Activated CD8-positive, alpha-beta memory T cell treated with anti-CD3 and anti-CD28 coated beads, Interleukin-2, amount 50 U/mL, for 48 hours (primary cell): ENCODE results near the gene TGM2.

Experiments
- DNase-seq: peaks from one replicate; pipeline ENCODE4 v3.0.0-alpha.2; 2020

Gene TGM2

DNA sequence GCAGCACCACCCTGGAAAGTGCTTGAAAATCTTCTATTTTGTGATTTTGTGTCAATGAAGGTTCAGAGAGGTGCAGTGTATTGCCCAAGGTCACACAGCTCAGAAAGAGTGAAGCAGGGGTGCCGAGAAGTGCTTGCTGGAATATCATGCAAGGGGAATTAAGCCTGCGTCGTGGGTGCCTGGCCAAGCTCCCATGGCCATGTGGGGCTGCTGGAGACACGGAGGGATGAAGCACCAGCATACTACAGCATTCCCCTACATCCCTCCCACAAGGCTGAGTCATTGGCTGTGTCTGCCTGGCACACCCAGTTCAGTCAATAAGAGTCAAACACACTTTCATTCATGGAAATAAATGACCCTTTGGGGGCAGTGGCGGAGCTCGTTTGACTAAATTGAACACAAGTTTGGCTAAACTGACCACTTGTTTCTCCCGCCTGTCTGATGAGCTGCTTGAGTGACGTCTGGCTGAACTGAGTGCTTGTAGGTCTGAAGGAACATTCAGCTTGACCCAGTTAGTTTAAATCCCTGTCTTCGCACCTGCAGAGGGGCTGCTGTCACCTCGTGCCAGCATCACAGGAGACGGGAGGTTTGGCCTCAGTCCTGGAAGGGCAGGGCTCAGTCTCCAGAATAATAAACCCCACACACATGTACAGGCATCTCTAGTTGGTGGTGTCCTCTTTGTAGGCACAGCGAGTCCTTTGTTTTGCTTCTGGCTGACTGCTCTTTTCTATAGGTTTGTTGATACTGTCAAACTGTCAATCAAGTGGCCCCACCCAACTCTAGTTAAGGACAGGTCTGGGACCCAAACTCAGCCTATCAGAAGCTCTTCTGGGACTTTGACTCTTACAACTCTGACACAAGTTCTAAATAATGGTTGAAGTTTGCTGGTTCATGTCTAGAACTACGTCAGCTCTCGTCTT lies 8.4 kb upstream of the TGM2 start:
- DNase-seq, result no peak

DNA sequence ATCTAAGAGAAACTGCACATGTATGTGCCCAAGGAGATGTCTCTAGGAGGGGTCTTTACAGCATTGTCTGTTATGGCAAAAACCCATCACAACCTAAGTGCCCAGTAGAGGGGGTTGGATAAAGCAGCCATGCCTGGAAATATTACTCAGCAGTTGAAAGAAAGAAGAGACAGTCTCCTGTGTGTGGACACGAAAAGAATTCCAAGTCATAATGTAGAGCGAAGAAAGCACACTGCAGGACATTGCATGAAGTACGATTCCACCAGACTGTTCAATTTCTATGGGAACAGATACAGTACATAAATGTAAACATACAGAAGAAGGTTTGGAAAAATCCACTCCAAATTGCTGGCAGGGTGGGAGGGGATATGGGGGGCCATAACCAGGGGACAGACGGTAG lies 7.3 kb upstream of the TGM2 start:
- DNase-seq, result no peak

GRCh38 chr20:38171675-38172043 lies 6.6 kb upstream of the TGM2 start:
- DNase-seq, result no peak

DNA sequence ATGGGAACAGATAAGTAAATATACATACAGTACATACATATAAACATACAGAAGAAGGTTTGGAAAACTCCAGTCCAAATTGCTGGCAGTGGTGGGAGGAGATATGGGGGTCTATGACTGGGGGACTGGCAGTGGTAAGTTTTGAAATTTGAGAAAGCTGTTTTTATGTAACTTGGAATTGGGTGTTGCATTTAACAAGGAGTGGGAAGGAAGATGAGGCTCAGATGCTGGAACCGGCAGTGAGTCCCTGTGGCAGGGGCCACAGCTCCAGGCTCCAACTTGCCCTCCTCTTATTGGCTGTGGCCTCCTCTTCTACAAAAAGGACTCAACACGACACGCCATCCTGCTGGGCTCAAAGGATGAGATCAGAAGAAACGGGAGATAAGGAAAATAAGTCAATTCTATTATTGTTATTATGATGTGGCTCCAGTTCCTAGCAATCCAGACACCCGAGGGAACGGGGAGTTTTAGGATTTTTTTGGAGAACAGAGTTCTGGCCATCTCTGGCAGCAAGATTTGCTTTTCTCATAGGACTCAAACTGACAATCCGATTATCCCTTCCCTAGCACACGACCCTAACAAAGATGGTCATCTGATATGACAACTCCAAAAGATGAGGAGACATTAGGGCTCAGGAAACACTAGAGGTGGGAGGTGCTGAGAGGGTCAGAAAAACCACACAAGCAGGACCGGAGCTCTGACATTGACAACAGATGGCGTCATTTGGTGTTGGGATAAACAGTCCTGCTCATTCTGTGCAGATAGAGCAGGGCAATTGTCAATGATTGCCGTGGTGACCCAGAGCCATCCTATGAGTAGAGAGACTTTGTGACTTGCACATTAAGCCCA lies 6.0 kb upstream of the TGM2 start:
- no peak for DNase-seq

- no peak for DNase-seq
These were observed 5.3 kb upstream of the TGM2 start for GRCh38 chr20:38170219-38170825.

DNA sequence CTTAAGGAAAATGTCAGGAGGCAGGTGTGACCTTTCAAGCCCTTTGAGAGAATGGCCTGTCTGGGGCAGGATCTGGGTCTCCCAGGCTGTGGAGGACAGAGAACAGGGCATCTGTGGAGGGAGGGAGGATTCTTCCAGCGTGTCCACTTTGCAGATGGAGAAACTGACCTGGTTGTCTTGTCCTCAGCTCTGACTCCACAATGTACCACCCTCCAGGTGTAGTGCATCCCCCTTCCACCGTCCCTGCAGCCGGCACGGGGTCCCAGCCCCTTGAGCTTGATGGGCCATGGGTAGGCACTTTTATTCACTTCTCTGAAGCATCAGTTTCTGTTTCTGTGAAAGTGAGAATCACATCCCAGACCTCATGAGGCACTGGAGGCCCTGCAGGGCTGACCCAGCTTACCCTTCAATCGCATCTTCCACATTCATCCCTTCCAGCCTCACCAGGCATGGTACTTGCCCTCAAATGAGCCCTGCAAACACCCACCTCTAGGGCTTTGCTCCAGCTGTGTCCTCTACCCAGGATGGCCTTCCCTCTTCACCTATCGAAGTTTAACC lies 4.6 kb upstream of the TGM2 start:
- DNase-seq, result no peak

DNA sequence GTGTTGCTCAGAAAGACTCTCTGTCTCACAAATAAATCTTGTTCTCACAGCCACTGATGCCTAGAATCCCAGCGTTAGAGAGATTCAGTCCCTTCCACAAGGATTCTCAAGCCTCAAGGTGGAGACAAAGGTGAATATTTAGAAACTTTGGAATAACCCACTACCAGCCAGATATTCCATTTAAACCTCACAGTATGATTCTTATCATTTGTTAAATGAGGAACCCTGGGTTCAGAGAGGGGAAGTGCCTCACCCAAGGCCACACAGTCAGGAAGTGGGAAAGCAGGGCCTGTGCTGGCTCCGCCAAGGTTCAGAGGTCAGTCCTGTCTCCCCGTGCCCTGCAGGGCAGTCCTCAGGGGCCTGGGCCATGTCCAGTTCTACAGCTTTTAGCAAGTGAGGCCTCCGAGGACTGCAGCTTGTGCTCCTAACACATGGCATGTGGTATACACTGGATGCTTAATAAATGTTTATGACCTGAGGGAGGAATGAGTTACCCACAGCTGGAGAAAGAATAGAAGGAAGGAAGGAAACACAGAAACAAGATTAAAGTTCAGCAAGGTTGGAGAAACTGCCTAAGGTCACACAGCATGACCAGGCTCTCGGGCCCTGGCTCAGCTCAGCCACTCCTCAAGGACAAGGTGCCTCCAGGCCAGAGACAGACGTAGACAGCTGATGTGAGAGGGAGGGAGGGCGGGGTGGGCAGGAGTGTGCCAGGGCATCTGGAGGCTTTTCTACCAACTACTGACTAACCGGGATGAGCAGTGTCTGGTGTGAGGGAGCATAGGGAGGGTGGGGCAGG lies 3.9 kb upstream of the TGM2 start:
- DNase-seq, result no peak

- DNase-seq, result no peak
These were observed 3.0 kb upstream of the TGM2 start for GRCh38 chr20:38167851-38168760.

DNA sequence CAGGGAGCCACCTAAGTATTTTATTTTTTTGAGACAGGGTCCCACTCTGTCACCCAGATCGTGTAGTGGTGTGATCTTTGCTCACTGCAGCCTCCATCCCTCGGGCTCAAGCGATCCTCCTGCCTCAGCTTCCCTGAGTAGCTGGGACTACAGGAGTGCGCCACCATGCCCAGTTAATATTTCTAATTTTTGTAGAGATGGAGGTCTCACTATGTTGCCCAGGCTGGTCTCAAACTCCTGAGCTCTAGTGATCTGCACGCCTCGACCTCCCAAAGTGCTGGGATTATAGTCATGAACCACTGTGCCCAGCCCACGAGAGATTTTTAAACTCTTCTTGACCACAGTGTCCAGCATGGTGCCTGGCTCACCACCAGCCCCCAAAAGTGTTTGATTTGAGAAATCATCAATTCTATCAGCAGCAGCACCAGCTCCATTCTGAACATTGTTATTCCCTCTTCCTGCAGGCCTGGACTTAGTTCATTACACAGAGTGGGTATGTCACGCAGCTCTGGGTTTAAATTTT lies 2.3 kb upstream of the TGM2 start:
- DNase-seq, result no peak

GRCh38 chr20:38166703-38167233 lies 1.7 kb upstream of the TGM2 start:
- DNase-seq, result no peak

- DNase-seq, result no peak
These were observed 1.1 kb upstream of the TGM2 start for GRCh38 chr20:38165966-38166702.

DNA sequence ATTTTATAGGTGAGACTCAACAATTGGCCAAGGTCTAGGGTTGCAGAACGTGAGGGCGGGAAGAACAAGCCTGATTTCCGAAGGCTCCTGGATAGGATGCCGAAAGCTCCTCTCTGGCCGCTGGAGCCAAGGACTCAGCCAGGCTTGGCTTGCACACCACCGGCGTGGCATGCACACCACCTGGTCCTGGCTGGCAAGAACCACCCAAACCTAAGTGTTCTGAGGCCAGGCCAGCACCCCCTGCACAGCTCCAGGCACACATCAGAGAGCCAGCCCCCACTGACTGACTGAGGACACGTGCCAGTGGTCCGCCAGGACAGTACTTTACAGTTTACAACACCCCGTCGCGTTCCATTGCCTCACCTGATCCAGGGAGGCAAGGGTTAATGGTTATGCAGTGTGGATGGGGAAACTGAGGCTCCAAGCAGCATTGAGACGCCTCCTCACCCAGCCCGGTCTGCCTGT lies 414 bp downstream of the TGM2 start:
- DNase-seq, result no peak

DNA sequence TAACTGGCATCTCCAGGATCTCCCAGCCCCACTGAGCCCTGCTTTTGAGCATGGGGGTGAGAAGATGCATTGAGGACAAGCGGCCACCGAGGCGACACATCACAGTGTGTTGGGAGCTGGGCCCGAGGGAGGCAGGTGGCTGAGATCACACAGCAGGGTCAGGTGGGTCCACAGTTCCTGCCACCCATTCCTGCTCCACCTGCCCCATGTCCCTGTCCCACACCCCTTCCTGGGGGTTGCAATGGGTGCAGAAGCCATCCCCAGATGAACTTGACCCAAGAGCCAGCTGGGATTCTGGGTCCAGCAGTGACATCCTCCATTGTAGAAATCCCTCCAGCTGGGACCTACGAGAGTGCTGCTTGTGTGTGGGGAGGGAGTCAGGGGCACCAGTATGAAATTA lies 1.0 kb downstream of the TGM2 start:
- no peak for DNase-seq

DNA sequence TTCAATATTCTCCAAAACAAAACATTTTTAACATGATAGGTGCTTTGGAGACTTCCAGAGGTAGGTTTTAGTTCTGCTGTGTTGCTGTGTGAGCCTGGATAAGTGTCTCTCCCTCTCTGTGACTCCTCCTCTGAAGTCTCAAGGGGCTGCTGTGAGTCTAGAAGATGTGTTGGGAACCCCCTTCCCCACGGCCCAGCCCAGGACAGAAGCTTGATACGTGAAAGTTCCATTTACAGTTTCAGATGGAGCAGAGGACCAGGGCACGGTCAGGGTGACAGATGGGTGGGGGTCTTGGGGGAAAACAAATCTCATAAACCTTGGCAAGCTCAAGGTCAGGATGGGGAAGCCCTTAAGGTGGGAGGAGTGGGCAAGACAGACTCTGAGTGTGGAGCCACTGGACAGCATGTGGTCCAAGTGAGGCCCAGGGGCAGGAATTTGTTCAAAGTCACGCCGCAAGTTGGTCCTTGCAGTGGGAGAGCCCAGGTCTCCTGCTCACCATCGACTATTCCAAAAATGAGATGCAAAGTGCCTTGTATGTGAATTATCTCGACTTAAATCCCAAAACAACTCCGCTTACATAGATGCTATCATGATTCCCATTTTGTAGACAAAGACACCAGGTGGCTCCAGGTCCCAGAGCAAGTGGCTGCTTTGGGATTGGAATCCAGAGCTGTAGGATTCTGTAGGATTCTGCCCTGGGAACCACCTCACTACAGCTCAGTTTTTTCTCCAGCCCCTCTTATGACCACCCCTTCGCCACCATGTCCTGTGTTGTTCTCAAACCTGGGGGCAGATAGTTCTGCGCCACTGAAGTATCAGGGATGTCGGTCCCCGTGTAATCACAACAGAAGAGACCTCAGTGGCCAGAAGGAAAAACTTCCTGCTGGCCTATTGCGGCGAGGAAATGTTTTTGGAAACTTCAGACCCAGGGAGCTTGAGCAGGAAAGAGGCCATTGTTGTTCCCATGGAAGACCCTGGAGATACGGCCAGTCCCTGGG lies 1.9 kb downstream of the TGM2 start:
- no peak for DNase-seq

- no peak for DNase-seq
These were observed 2.9 kb downstream of the TGM2 start for GRCh38 chr20:38162149-38162548.

DNA sequence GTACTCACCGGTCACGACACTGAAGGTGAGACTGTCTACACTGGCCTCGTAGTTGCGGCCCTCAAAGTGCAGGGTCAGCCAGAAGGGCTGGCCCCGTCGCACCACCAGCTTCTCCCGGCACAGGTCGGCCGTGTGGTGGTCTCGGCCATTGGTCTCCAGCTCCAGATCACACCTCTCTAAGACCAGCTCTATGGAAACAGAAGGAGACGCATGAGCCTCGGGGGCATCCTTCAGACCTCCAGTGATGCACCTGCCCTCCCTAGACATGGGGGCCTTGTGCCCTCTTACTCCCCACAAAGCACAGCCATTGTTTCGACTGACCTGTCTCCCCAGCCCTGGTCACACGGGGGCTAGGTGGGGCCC lies 3.7 kb downstream of the TGM2 start:
- no peak for DNase-seq

DNA sequence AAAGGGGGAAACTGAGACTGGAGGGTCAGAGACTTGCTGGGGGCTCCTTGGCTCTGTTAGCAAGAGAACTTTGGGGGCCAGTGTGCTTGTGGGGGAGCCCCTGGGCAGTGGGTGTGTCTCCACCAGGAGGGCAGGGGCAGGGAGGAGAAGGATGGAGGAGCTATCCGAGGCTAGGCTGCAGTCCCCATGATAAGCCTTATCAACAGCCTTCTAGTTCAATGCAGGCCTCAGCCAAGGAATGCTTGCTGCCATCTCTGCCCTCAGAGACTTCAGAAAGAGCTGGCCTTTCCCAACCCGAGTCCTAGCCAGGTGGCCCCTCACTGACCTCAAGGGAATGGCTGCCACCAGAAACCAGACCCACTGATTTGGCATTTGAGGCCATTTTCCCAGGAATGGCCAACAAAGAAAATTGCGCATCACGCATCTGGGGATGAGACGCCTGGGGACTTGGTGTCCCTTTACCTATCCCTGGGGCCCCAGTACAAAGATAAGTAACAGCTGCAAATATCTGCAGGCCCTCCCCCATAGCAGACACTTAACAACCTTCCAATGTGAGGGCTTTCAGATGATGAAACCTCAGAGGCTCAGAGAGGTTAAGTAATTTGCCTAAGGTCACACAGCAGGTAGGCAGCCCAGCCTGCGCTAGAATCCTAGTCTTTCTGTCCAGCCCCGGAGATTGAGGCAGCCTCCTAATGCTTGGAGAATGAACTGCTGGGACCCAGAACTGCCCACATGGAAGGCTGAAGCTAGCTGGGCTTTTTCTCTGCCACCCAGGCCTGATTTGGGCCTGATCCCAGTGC lies 4.9 kb downstream of the TGM2 start:
- no peak for DNase-seq

DNA sequence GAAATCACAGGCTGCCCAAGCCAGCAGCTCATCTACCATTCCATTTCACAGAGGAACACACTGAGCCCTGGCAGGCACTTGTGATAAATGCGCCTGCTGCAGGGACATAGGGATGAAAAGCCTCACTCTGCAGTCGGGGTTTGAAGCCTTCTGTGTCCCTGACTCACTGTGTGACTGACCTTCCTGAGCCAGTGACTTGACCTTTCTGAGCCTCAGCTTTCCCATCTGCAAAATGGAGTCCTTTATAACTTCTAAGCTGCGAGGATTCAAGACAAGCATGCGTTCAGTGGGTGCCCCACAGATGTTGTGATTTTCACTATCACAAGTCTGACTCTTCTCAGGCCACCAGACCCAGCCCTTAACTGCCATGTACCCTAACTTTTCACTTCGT lies 5.5 kb downstream of the TGM2 start:
- no peak for DNase-seq
